ENCODE data around the gene EMC8.
"Not testable (repeated sequence)": the region's sequence is repeated elsewhere in the genome, so short reads cannot be mapped to it uniquely, and the experiment has no call there.

The EMC8 gene

GRCh38 chr16:85799497-85800320, at the start of gene EMC8, which contains the start of gene COX4I1:
Gene EMC8 (minus strand): TSS chr16:85799544. CDS start chr16:85799295, 249 bp downstream.
Gene COX4I1 (plus strand): TSS chr16:85799695. CDS start chr16:85801206, 1,511 bp downstream.
- DNase-seq (ENCODE audit: low read depth) = peak; percentile 92

- DNase-seq (ENCODE audit: low read depth) = no peak
These were observed 49.6 kb upstream of the EMC8 start for GRCh38 chr16:85848986-85849385.

- no peak for DNase-seq (ENCODE audit: low read depth)
These were observed 48.6 kb upstream of the EMC8 start for GRCh38 chr16:85847681-85848601.

GRCh38 chr16:85847036-85847435, 47.7 kb upstream of the EMC8 start:
- no peak for DNase-seq (ENCODE audit: low read depth)

GRCh38 chr16:85846461-85846860, 47.1 kb upstream of the EMC8 start:
- no peak for DNase-seq (ENCODE audit: low read depth)

GRCh38 chr16:85845266-85845665, 45.9 kb upstream of the EMC8 start:
- DNase-seq (ENCODE audit: low read depth) = no peak

DNA sequence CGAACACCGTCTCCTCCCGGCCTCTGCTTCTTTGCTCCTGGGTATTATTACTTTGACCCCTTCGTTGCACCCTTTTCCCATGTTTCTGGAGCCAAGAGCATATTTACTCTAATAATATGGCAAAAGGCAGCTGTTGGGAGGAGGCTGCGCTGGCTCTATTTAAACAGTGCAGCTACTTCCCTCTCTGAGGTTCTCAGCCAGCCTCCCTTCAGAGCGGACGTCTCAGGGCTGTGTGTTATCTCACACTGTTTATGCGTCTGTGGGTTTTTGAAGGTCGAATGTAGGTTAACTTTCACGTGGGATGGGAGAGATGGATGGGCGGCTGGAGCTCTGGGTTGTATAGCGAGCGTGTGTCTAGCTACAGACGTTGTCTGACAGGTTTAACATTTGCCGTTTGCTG, 45.4 kb upstream of the EMC8 start:
- DNase-seq (ENCODE audit: low read depth) = no peak

DNA sequence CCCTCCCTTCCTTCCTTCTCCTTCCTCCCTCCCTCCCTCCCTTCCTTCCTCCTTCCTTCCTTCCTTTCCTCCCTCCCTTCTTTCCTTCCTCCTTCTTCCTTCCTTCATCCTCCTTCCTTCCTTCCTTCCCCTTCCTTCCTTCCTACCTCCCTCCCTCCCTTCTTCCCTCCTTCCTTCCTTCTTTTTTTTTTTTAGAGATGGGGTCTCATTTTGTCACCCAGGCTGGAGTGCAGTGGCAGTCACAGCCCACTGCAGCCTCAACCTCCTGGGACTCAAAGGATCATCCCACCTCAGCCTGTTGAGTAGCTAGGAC, 44.8 kb upstream of the EMC8 start:
- no peak for DNase-seq (ENCODE audit: low read depth)

DNA sequence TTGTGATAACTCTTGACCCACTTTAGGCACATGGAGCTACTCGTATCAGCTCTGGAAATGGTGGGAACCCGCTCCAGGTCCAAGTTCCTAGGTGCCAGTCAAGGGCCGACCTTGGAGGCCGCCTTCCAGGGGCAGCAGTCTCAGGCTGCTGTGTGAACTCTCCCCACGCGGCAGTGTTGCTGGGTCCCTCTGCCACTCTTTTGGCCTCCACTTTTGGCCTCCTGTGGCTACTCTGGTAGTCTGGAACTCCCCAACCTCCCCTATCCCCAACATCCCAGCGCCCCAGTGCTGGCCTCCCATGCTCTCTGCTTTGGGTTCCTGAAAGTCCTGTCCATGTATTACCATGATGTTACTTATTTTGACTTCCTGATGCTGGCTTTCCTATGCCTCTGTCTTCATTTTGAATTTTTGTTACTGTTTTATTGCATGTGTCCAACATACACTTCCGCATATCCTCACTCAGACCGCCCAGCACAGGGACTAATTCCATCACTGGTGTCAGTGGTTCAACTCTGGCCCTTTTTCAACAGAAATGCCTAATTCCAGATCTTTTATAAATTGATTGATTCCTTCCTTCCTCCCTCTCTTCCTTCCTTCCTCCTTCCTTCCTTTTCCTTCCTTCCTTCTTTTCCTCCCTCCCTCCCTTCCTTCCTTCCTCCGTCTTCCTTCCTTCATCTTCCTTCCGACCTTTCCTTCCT, 44.3 kb upstream of the EMC8 start:
- no peak for DNase-seq (ENCODE audit: low read depth)

- DNase-seq (ENCODE audit: low read depth) = no peak
These were observed 43.5 kb upstream of the EMC8 start for GRCh38 chr16:85842848-85843247.

- DNase-seq (ENCODE audit: low read depth) = no peak
These were observed 43.1 kb upstream of the EMC8 start for GRCh38 chr16:85842435-85842834.

- no peak for DNase-seq (ENCODE audit: low read depth)
These were observed 41.5 kb upstream of the EMC8 start for GRCh38 chr16:85840801-85841200.

- DNase-seq (ENCODE audit: low read depth) = no peak
These were observed 41.1 kb upstream of the EMC8 start for GRCh38 chr16:85840395-85840794.

DNA sequence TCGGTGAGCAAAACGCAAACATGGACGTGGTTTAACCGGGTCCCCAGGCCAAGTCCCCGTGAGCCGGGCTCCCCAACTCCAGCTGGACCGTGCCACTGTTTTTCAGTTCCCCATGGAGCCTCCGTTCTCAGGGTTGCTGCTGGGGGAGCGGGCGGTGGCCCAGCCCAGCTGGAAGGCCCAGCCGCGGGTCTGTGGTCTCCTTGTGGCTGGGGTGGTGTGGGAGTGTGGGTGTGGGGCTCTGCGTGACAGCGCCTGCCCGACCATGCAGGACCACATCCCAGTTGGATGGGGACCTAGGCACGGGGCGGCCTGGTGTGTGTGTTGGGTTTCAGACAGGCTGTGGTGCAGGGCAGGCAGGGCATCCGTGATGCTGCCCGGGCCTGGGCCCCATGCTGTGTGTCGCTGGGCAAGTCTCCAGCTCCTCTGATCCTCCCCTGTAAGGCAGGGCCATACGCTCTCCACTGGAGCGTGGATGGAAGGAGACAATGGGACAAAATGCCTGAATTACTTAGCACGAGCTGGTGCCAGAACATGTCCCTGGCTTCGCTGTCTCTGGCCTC, 40.4 kb upstream of the EMC8 start:
- no peak for DNase-seq (ENCODE audit: low read depth)

DNA sequence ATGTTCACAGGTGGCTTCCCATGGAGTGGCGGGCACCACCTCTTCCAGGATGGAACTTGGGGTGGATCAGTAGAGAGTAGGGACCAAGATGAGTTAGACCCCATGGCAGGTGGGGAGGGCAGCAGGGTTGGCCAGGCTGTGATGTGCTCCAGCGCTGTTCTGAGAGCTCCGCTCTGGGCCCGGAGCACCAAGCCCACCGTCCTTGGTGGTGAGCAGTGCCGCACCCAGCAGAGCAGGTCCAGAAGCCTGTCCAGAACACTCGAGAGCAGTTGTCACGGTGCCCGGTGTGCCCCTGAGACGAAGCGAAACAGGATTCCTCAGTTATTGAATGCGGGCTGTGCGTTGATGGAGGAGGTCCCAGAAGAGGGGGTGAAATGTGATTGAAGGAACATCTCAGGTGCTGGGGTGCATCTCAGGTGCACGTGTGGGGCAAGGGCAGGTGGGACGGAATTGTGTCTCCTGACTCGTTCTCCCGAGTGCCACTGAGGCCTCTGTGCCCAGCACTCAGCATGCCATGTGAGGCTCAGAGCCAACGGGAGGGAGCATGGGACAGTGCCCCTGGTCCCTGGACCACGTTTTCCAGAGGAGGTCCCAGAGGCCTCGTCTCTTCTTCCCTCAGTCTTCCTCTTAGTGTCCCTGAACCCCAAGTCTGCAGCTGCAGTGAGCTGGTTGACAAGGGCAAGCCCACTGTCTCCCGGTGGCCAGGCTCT, 39.7 kb upstream of the EMC8 start:
- no peak for DNase-seq (ENCODE audit: low read depth)

DNA sequence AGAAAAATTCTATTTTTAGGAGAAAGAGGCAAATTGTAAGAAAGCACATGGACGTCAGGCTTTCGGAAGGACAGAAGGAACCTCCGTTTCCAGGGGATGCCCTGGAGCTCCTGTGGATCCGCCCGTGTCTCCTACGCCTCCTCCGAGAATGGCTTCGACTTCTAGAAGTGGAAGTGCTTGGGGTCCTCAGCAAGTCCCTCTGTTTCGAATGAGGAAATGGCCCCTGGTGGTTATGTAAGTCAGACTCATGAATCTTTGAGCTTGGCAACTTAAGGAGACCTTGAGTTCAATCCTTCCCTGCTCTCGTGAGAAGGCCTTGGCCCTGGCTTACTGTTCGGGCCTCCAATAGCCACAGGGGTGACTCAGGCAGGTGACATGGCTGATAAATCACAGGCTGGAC, 39.0 kb upstream of the EMC8 start:
- no peak for DNase-seq (ENCODE audit: low read depth)

- not testable (repeated sequence) for DNase-seq (ENCODE audit: low read depth)
These were observed 38.3 kb upstream of the EMC8 start for GRCh38 chr16:85837654-85838053.

DNA sequence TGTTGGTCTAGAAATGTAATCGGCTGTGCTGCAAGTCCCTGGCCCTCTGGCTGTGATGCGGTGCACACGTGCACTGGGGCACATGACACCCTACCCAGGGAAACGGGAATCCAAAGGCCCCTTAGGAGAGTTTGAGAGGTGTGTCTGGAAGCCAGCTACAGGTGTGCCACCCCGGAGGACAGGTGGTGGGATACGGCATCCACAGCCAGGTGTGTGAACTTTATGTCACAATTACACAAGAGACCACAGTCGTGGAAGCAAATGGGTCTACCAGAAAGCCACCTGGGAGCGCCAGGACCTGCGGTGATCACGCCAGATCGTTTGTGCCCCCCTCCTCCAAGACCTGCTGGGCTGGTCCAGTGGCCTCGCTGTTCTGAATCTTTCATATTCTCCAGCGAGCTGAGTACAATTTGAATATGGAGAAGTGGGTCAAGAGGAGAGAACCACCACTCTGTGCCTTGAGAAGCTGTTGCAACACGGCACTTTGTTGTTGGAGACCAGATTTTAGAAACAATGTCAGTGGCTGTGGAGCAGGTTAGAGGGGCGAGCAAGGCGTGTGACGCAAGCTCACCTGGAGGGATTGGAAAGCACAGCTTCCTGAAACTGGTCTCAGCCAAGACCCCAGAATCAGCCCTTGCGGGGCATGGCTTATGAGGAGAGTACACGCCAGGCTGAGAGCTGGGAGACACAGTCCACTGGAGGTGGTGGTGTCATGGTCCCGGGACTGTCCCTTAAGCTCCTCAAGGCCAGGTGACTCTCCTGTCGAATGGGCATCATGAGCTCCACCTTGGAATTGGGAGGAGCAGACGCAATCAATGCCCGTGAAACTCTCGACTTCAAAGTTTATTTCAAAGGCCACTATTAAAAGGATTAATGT, 37.6 kb upstream of the EMC8 start:
- DNase-seq (ENCODE audit: low read depth) = no peak

DNA sequence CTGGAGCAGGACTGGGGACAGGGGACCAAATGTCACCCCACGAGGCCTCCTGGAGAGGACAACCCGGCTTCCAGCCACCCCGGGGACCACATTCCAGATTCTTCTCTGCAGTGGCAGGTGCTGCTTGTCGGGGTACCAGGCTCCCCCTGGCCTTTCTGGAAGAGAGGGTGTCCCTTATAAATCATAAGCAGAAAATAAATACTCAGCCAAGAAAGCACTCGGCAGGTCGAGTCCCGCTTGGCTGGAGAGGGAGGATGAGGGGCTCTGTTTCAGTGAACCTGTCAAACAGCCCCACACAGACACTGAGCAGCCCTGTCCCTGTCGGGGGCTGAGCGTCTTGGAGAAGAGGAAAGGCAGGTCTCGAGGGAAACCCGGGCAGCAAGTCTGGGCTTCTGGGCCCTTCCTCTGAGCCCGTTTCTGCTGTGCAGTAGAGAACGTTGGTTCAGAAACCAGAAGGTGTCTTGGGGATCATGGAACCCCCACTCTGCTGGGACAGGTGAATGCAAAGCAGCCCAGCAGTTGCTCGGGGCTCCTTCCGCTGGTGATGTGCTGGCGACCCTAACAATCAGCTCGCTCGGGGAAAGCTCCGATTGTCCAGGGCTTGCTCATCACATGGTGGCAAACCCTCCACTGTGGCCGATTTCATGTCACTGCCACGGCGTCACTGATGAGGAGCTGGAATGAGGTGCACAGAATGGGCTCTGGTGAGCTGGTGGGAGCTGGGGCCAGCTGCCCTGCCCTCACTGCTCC, 36.8 kb upstream of the EMC8 start:
- no peak for DNase-seq (ENCODE audit: low read depth)

DNA sequence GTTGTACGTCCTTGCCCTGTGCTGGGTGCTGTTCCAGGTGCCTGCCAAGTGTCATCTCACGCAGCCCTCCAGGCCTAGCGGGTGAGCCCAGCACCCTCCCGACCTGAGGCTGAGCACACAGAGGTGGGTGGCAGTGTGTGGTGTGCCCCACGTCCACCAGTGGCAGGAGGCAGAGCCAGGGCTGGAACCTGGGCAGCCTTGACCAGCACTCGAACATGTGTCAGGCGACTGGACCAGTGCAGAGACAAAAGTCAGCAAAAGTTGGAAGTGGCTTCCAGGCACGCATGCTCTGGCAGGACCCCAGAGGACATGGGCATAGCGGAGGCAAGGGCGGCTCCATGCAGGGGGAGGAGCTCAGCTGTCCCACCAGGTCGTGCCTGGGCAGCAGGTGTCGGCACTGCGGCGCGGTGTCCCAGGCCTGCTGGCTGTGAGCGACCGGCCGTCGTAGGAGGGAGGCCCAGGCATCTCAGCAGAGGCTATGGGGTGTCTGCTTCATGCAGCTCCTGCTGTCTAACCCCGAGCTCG, 35.9 kb upstream of the EMC8 start:
- no peak for DNase-seq (ENCODE audit: low read depth)

All from EH (cell line).